Neuronal stem cell (in vitro differentiated cells): ENCODE results near the gene CD86.

Source experiments
- DNase-seq: peaks from one replicate; pipeline ENCODE4 v3.0.0-alpha.2; 2013; ENCODE audit warnings: low spot score
- H2AFZ ChIP-seq: one replicate; pipeline ENCODE4 v1.6.1; 2013; ENCODE audit warnings: mild to moderate bottlenecking, low read length, inconsistent platforms
- H2AK5ac ChIP-seq: 2 replicates; pipeline ENCODE4 v1.6.1; 2013; ENCODE audit warnings: low read depth, mild to moderate bottlenecking, inconsistent platforms, low read length, moderate library complexity, mixed read lengths
- H2BK120ac ChIP-seq: 2 replicates; pipeline ENCODE4 v1.6.1; 2013; ENCODE audit warnings: low read depth, mild to moderate bottlenecking, inconsistent platforms, low read length, moderate library complexity, mixed read lengths
- H2BK12ac ChIP-seq: one replicate; pipeline ENCODE4 v1.6.1; 2013; ENCODE audit warnings: low read length, inconsistent platforms
- H2BK15ac ChIP-seq: 2 replicates; pipeline ENCODE4 v1.6.1; 2013; ENCODE audit warnings: mild to moderate bottlenecking, low read length, inconsistent platforms, mixed read lengths
- H2BK5ac ChIP-seq: one replicate; pipeline ENCODE4 v1.6.1; 2013; ENCODE audit warnings: inconsistent platforms, mild to moderate bottlenecking, low read length, moderate library complexity
- H3K14ac ChIP-seq: one replicate; pipeline ENCODE4 v1.6.1; 2013; ENCODE audit warnings: low read length, inconsistent platforms
- H3K18ac ChIP-seq: 2 replicates; pipeline ENCODE4 v1.6.1; 2013; ENCODE audit warnings: low read length, inconsistent platforms
- H3K23ac ChIP-seq: 2 replicates; pipeline ENCODE4 v1.6.1; 2013; ENCODE audit warnings: low read depth, mild to moderate bottlenecking, mixed read lengths, low read length, inconsistent platforms; ENCODE audit not compliant: poor library complexity
- H3K27ac ChIP-seq: replicated peaks from 3 replicates; pipeline ENCODE4 v1.5.1; 2013; ENCODE audit warnings: low read length, inconsistent platforms
- H3K27me3 ChIP-seq, 3 experiments: 2 replicates each; pipeline ENCODE4 v1.6.1; 2013; ENCODE audit warnings: low read length in 3 of 3, mild to moderate bottlenecking in 2 of 3, inconsistent platforms in 1 of 3, low read depth in 1 of 3, mixed read lengths in 1 of 3, moderate library complexity in 1 of 3; ENCODE audit not compliant: control insufficient read depth in 3 of 3, insufficient read depth in 3 of 3
- H3K36me3 ChIP-seq, 2 donors: replicated peaks in 1 of 2; 2 replicates each; pipeline ENCODE4 v1.6.1; 2013; ENCODE audit warnings: low read length in 2 of 2; ENCODE audit not compliant: control insufficient read depth in 2 of 2, insufficient read depth in 2 of 2
- H3K4ac ChIP-seq: 2 replicates; pipeline ENCODE4 v1.6.1; 2013; ENCODE audit warnings: inconsistent platforms, mild to moderate bottlenecking, low read length, moderate library complexity
- H3K4me1 ChIP-seq, 2 donors: 1 replicate in 1 of 2; 2 replicates in 1 of 2; pipeline ENCODE4 v1.6.1; 2013; ENCODE audit warnings: low read length in 2 of 2, low read depth in 1 of 2; ENCODE audit not compliant: control insufficient read depth in 2 of 2, insufficient read depth in 1 of 2
- H3K4me2 ChIP-seq: one replicate; pipeline ENCODE4 v1.6.1; 2013; ENCODE audit warnings: mild to moderate bottlenecking, low read length, inconsistent platforms; ENCODE audit not compliant: insufficient read depth, poor library complexity, severe bottlenecking
- H3K4me3 ChIP-seq, 2 donors: 2 replicates each; pipeline ENCODE4 v1.5.1; 2013; ENCODE audit warnings: low read length in 2 of 2, mild to moderate bottlenecking in 2 of 2, inconsistent platforms in 1 of 2, moderate library complexity in 1 of 2
- H3K79me1 ChIP-seq: one replicate; pipeline ENCODE4 v1.6.1; 2013; ENCODE audit warnings: low read depth, mild to moderate bottlenecking, inconsistent platforms, low read length, moderate library complexity
- H3K9ac ChIP-seq: one replicate; pipeline ENCODE4 v1.6.1; 2013; ENCODE audit warnings: mild to moderate bottlenecking, low read depth, low read length, inconsistent platforms; ENCODE audit not compliant: poor library complexity
- H3K9me3 ChIP-seq, 2 donors: replicated peaks in 1 of 2; 2 replicates each; pipeline versions ENCODE3 to v1.6.1; 2013; ENCODE audit warnings: low read length in 2 of 2, mild to moderate bottlenecking in 2 of 2, inconsistent platforms in 1 of 2, low read depth in 1 of 2, mixed read lengths in 1 of 2, moderate library complexity in 1 of 2; ENCODE audit not compliant: control insufficient read depth in 2 of 2, insufficient read depth in 1 of 2
- H4K8ac ChIP-seq: one replicate; pipeline ENCODE4 v1.6.1; 2013; ENCODE audit warnings: low read depth, mild to moderate bottlenecking, inconsistent platforms, low read length, moderate library complexity
- H4K91ac ChIP-seq: one replicate; pipeline ENCODE4 v1.6.1; 2013; ENCODE audit warnings: low read length, low read depth, mild to moderate bottlenecking, inconsistent platforms; ENCODE audit not compliant: poor library complexity
- WGBS, 2 donors: extraction: QIAGEN DNeasy Blood & Tissue Kit; methylation state at CpG; one replicate each; pipeline ENCODE4 v1.1.7; 2013; ENCODE audit warnings: missing lambda C conversion rate in 2 of 2, mixed read lengths in 1 of 2; ENCODE audit not compliant: insufficient read length in 2 of 2, insufficient replicate concordance in 1 of 2; ENCODE audit errors: extremely low coverage in 2 of 2; 5-methylcytosine and 5-hydroxymethylcytosine counted together

CD86 gene

GRCh38 chr3:122067588-122068240, 12.6 kb downstream of the CD86 start:
- H2BK5ac ChIP-seq, result no peak overlapping the region
- H2BK12ac ChIP-seq, result no peak overlapping the region
- H3K9ac ChIP-seq, result no peak overlapping the region
- H3K36me3 ChIP-seq, result no peaks in the 10 kb centered on the region
- no peak overlapping the region for H3K18ac ChIP-seq
- H3K23ac ChIP-seq, result no peak overlapping the region
- H4K8ac ChIP-seq, result no peak overlapping the region
- no peak overlapping the region for H3K14ac ChIP-seq
- no peak overlapping the region for H3K27ac ChIP-seq
- H2BK120ac ChIP-seq, result no peak overlapping the region
- H4K91ac ChIP-seq, result no peak overlapping the region
- peaks cover 0 to 3% of the 10 kb centered on the region in 2 donors for H3K9me3 ChIP-seq
- no CpG with 5 or more reads among the region's 2 CpGs for WGBS, 2 donors
- H3K4me2 ChIP-seq, result no peak overlapping the region
- no peak overlapping the region for H2BK15ac ChIP-seq
- no peak overlapping the region for H3K4me3 ChIP-seq
- no peaks in the 10 kb centered on the region for H3K4me1 ChIP-seq
- no peak for DNase-seq
- no peak overlapping the region for H2AFZ ChIP-seq
- H3K27me3 ChIP-seq, result no peaks in the 10 kb centered on the region
- no peaks in the 10 kb centered on the region for H3K79me1 ChIP-seq
- H3K4ac ChIP-seq, result no peak overlapping the region
- H2AK5ac ChIP-seq, result no peak overlapping the region

GRCh38 chr3:122074621-122075265, 19.6 kb downstream of the CD86 start:
- Histone ChIP-seq H3K9ac (no peak overlapping the region), H3K4me2 (no peak overlapping the region), H2AFZ (no peak overlapping the region), H3K9me3 (no peaks in the 10 kb centered on the region), H3K4me1 (peaks cover 0 to 6% of the 10 kb centered on the region in 2 donors), H3K27ac (no peak overlapping the region), H2BK120ac (no peak overlapping the region), H2BK15ac (no peak overlapping the region), H3K14ac (no peak overlapping the region), H2BK5ac (no peak overlapping the region), H3K27me3 (no peaks in the 10 kb centered on the region), H3K4ac (no peak overlapping the region), H4K8ac (no peak overlapping the region), H3K4me3 (no peak overlapping the region), H2AK5ac (no peak overlapping the region), H4K91ac (no peak overlapping the region), H2BK12ac (no peak overlapping the region), H3K79me1 (no peaks in the 10 kb centered on the region), H3K36me3 (no peaks in the 10 kb centered on the region), H3K18ac (no peak overlapping the region), H3K23ac (no peak overlapping the region)
- no peak for DNase-seq
- no CpG with 5 or more reads among the region's 6 CpGs for WGBS, 2 donors

- H3K4me1 ChIP-seq, result peaks cover 0 to 6% of the 10 kb centered on the region in 2 donors
- H2AFZ ChIP-seq, result no peak overlapping the region
- no peak overlapping the region for H2BK12ac ChIP-seq
- no peaks in the 10 kb centered on the region for H3K9me3 ChIP-seq
- no peak overlapping the region for H4K8ac ChIP-seq
- H3K27ac ChIP-seq, result no peak overlapping the region
- H3K9ac ChIP-seq, result no peak overlapping the region
- H3K4ac ChIP-seq, result no peak overlapping the region
- no peak overlapping the region for H4K91ac ChIP-seq
- no peak overlapping the region for H3K4me2 ChIP-seq
- H3K36me3 ChIP-seq, result no peaks in the 10 kb centered on the region
- H3K23ac ChIP-seq, result no peak overlapping the region
- no peak overlapping the region for H2AK5ac ChIP-seq
- no peak overlapping the region for H3K4me3 ChIP-seq
- H2BK5ac ChIP-seq, result no peak overlapping the region
- no peak overlapping the region for H2BK15ac ChIP-seq
- no peak overlapping the region for H2BK120ac ChIP-seq
- peak overlapping the region; percentile 31 for H3K14ac ChIP-seq
- no CpG with 5 or more reads among the region's 4 CpGs for WGBS, 2 donors
- H3K18ac ChIP-seq, result no peak overlapping the region
- no peaks in the 10 kb centered on the region for H3K27me3 ChIP-seq
- no peak for DNase-seq
- no peaks in the 10 kb centered on the region for H3K79me1 ChIP-seq
Observed at GRCh38 chr3:122076491-122077292, 21.5 kb downstream of the CD86 start.
